ENCODE measurements around the gene GMPPA. TPM values are rescaled to one million over a fixed set of nuclear protein-coding genes. Genes with fewer than 3 reads are reported as not detected.

GMPPA gene
- total and polyA plus RNA-seq, 9 of the 15 experiments (the other 6 are each of a cell fraction or from before 2014, with no cell fraction given) = 7.0 to 101 (median 66.7) TPM

- no peak for TF ChIP-seq HDAC2 (IDR thresholded peaks at IDR 0.05)
- TF ChIP-seq NBN (IDR thresholded peaks at IDR 0.05; ENCODE audit: low read depth) = no peak
- TF ChIP-seq NEUROD1 (IDR thresholded peaks at IDR 0.05; ENCODE audit: borderline replicate concordance, low read depth, low read length, partially characterized antibody) = no peak
- TF ChIP-seq MTA2 (IDR thresholded peaks at IDR 0.05; ENCODE audit: low read depth) = no peak
- TF ChIP-seq, protein P1, sequence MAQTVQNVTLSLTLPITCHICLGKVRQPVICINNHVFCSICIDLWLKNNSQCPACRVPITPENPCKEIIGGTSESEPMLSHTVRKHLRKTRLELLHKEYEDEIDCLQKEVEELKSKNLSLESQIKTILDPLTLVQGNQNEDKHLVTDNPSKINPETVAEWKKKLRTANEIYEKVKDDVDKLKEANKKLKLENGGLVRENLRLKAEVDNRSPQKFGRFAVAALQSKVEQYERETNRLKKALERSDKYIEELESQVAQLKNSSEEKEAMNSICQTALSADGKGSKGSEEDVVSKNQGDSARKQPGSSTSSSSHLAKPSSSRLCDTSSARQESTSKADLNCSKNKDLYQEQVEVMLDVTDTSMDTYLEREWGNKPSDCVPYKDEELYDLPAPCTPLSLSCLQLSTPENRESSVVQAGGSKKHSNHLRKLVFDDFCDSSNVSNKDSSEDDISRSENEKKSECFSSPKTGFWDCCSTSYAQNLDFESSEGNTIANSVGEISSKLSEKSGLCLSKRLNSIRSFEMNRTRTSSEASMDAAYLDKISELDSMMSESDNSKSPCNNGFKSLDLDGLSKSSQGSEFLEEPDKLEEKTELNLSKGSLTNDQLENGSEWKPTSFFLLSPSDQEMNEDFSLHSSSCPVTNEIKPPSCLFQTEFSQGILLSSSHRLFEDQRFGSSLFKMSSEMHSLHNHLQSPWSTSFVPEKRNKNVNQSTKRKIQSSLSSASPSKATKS (CRISPR knock-in tag; IDR thresholded peaks at IDR 0.05) = no peak
- no peak for TF ChIP-seq TAF9B (IDR thresholded peaks at IDR 0.05; ENCODE audit: partially characterized antibody)
- TF ChIP-seq NELFE (IDR thresholded peaks at IDR 0.05; ENCODE audit: insufficient read depth, insufficient read length) = no peak
- no peak for TF ChIP-seq CREB1 (IDR thresholded peaks at IDR 0.05)
- no peak for TF ChIP-seq CREB1 (CRISPR knock-in tag; IDR thresholded peaks at IDR 0.05)
- no peak for TF ChIP-seq SUPT5H (IDR thresholded peaks at IDR 0.05)
Observed at GRCh38 chr2:219477815-219478214, 20.9 kb upstream of the GMPPA start (continued).

- intact Hi-C loops (cut with micrococcal nuclease) (loop anchor here (5.0 kb wide), 1 partner anchor 77 kb away; no protein-coding TSS in a partner anchor), in situ Hi-C loops (cut with MboI) (loop anchor here (10.0 kb wide), 1 partner anchor 46 kb away; no protein-coding TSS in a partner anchor)
- POLR2A ChIA-PET = interaction anchor here (0.6 kb wide), 1 partner anchor 212 kb away, joined by 3 read pairs; no protein-coding TSS in a partner anchor
- Histone ChIP-seq H2AFZ (ENCODE audit: low read depth, low read length) (no peak overlapping the region), H3K4me2 (ENCODE audit: insufficient read depth, low read length) (no peak overlapping the region), H3K79me2 (ENCODE audit: control insufficient read depth, insufficient read depth, low read length) (no peaks in the 10 kb centered on the region), H3K9ac (ENCODE audit: insufficient read depth in 1 of 2, low read depth in 2 of 2, low read length in 2 of 2) (no peak overlapping the region), H4K20me1 (replicated peaks; ENCODE audit: control insufficient read depth, insufficient read depth, low read length) (no peaks in the 10 kb centered on the region; the same call in 1 of the 2 replicates), H3K9me3 (replicated peaks; ENCODE audit: control insufficient read depth, insufficient read depth, low read depth, low read length) (no peaks in the 10 kb centered on the region), H3K9me1 (ENCODE audit: control insufficient read depth, insufficient read depth, low read length) (no peaks in the 10 kb centered on the region), H3K4me1 (replicated peaks in 1 of 2; ENCODE audit: control insufficient read depth in 2 of 2, insufficient read depth in 2 of 2, low read length in 2 of 2) (peaks cover 7 to 46% of the 10 kb centered on the region in 2 experiments; a peak in 4 of 5 replicates), H3K27ac (ENCODE audit: extremely low read depth, low read depth, low read length) (no peak overlapping the region), H3K27me3 (ENCODE audit: control insufficient read depth in 2 of 2, insufficient read depth in 2 of 2, low read length in 2 of 2) (no peaks in the 10 kb centered on the region), H3K4me3 (no peak overlapping the region), H3K36me3 (ENCODE audit: control insufficient read depth, insufficient read depth, low read length) (no peaks in the 10 kb centered on the region)
- no peak for FAIRE-seq
- CTCF ChIA-PET (ENCODE audit: low intra/inter-chr PET ratio) = no interaction called here
- WGBS (ENCODE audit: insufficient coverage, low coverage, missing lambda C conversion rate) = 50% methylated on average over 4 of the region's 8 CpGs
- no peak for DNase-seq (ENCODE audit: extremely low read depth in 1 of 4, low spot score in 3 of 4)
- no TSS peak for BruUV-seq (replicated peaks)
- ATAC-seq = no peak
- TF ChIP-seq MTA3 (IDR thresholded peaks at IDR 0.05; ENCODE audit: borderline replicate concordance) = no peak
- TF ChIP-seq NCOA4 (IDR thresholded peaks at IDR 0.05; ENCODE audit: partially characterized antibody) = no peak
- TF ChIP-seq FOXK1 (CRISPR knock-in tag; IDR thresholded peaks at IDR 0.05; ENCODE audit: borderline replicate concordance) = no peak
- no peak for TF ChIP-seq ZFP1 (CRISPR knock-in tag; IDR thresholded peaks at IDR 0.05)
- TF ChIP-seq NFATC3 (IDR thresholded peaks at IDR 0.05) = no peak
- TF ChIP-seq TFAM (CRISPR knock-in tag; conservative IDR thresholded peaks at IDR 0.05) = no peak
- TF ChIP-seq ZNF639 (CRISPR knock-in tag; conservative IDR thresholded peaks at IDR 0.05 in 1 of 2, IDR thresholded peaks at IDR 0.05 in 1 of 2) = no peak
- TF ChIP-seq POLR2H (tag; IDR thresholded peaks at IDR 0.05; ENCODE audit: low read depth) = no peak
- no peak for TF ChIP-seq MTA1 (IDR thresholded peaks at IDR 0.05; ENCODE audit: borderline replicate concordance)
- TF ChIP-seq CCAR2 (IDR thresholded peaks at IDR 0.05; ENCODE audit: low read depth, low read length) = no peak
Observed at GRCh38 chr2:219478916-219479315, 19.8 kb upstream of the GMPPA start.

All from K562 (cell line).